B cell (primary cell): Measurements from ENCODE around the gene MED20. TPM values are rescaled to one million over a fixed set of nuclear protein-coding genes. Genes with fewer than 3 reads are reported as not detected.

ENCODE experiments used
- ATAC-seq: fragments of 200-7000 bp; cut with Tn5 transposase; one replicate; pipeline ENCODE4 v1.10.0; 2021; ENCODE audit warnings: low read depth, mild to moderate bottlenecking, moderate number of reproducible peaks, moderate library complexity
- CTCF ChIA-PET: fragments of 350-600 bp; sonication (Branson Sonifier 250); formaldehyde crosslinking; loops from one replicate; lab custom pipeline; 2021; ENCODE audit warnings: antibody characterized with exemption, inconsistent platforms; lab: Charles Lee
- POLR2A ChIA-PET: fragments of 350-600 bp; sonication (Branson Sonifier 250); formaldehyde crosslinking; loops from one replicate; lab custom pipeline; 2021; ENCODE audit warnings: antibody characterized with exemption; lab: Charles Lee
- DNase-seq: peaks from one replicate; pipeline ENCODE4 v3.0.0; 2013
- H2AFZ ChIP-seq: 2 replicates; pipeline ENCODE4 v1.6.1; 2012; ENCODE audit warnings: mild to moderate bottlenecking, low read depth, low read length; ENCODE audit not compliant: insufficient read depth, poor library complexity, severe bottlenecking
- H3K27ac ChIP-seq, 2 donors: 1 replicate in 1 of 2; 2 replicates in 1 of 2; pipeline ENCODE4 v1.5.1; 2012 to 2013; ENCODE audit warnings: low read length in 2 of 2, mild to moderate bottlenecking in 2 of 2, moderate library complexity in 1 of 2
- H3K27me3 ChIP-seq, 4 experiments: fragments of 200-600 bp in 1 of 4; sonication (generic) in 1 of 4; replicated peaks in 1 of 4; 1 replicate in 2 of 4; 2 replicates in 2 of 4; pipeline versions ENCODE4 v1.6.1 to v1.7.0; 2013 to 2016; ENCODE audit warnings: low read length in 3 of 4, mild to moderate bottlenecking in 2 of 4, mixed read lengths in 1 of 4, moderate library complexity in 1 of 4; ENCODE audit not compliant: insufficient read depth in 4 of 4, control insufficient read depth in 3 of 4; ENCODE audit errors: control extremely low read depth in 1 of 4
- H3K36me3 ChIP-seq, 2 experiments: replicated peaks in 1 of 2; 1 replicate in 1 of 2; 2 replicates in 1 of 2; pipeline versions ENCODE4 v1.6.1 to v1.7.1; 2013; ENCODE audit warnings: low read length in 1 of 2; ENCODE audit not compliant: insufficient read depth in 2 of 2, control insufficient read depth in 1 of 2; ENCODE audit errors: control extremely low read depth in 1 of 2, extremely low read depth in 1 of 2
- H3K4me1 ChIP-seq, 2 donors: fragments of 200-600 bp in 1 of 2; sonication (generic) in 1 of 2; 1 replicate in 1 of 2; 2 replicates in 1 of 2; pipeline versions ENCODE4 v1.5.1 to v1.6.1; 2013 to 2017; ENCODE audit warnings: low read length in 2 of 2; ENCODE audit not compliant: control insufficient read depth in 2 of 2, insufficient read depth in 2 of 2
- H3K4me2 ChIP-seq: replicated peaks from 2 replicates; pipeline ENCODE3; 2012; ENCODE audit warnings: mild to moderate bottlenecking, low read depth, low read length; ENCODE audit not compliant: poor library complexity, severe bottlenecking
- H3K4me3 ChIP-seq, 5 experiments: fragments of 200-600 bp in 1 of 5; sonication (generic) in 1 of 5; 1 replicate in 3 of 5; 2 replicates in 2 of 5; pipeline versions ENCODE4 v1.5.1 to v1.7.0; 2011 to 2016; ENCODE audit warnings: low read length in 4 of 5, mild to moderate bottlenecking in 4 of 5, low read depth in 2 of 5, control low read depth in 1 of 5, moderate library complexity in 1 of 5; ENCODE audit not compliant: insufficient read depth in 1 of 5; ENCODE audit errors: control extremely low read depth in 1 of 5, extremely low read depth in 1 of 5
- H3K79me2 ChIP-seq: fragments of 200-600 bp; sonication (generic); one replicate; pipeline ENCODE4 v1.6.0; 2016; ENCODE audit warnings: low read length; ENCODE audit not compliant: control insufficient read depth, insufficient read depth
- H3K9ac ChIP-seq: fragments of 200-600 bp; sonication (generic); 2 replicates; pipeline ENCODE4 v1.6.1; 2017; ENCODE audit warnings: mild to moderate bottlenecking, low read length, moderate library complexity
- H3K9me3 ChIP-seq, 3 donors: one replicate each; pipeline versions ENCODE4 v1.6.1 to v1.7.1; 2013; ENCODE audit warnings: low read length in 2 of 3; ENCODE audit not compliant: control insufficient read depth in 2 of 3, insufficient read depth in 1 of 3; ENCODE audit errors: control extremely low read depth in 1 of 3
- H4K20me1 ChIP-seq: 2 replicates; pipeline ENCODE4 v1.6.0; 2012; ENCODE audit warnings: mild to moderate bottlenecking, low read length; ENCODE audit not compliant: insufficient read depth, control insufficient read depth, poor library complexity, severe bottlenecking
- H3K27ac Mint-ChIP-seq: one replicate; pipeline ENCODE4 v1.8.0; 2021; ENCODE audit warnings: mixed read lengths
- H3K27me3 Mint-ChIP-seq: one replicate; pipeline ENCODE4 v1.8.0; 2021; ENCODE audit warnings: mixed read lengths
- H3K4me1 Mint-ChIP-seq: one replicate; pipeline ENCODE4 v1.8.0; 2021; ENCODE audit warnings: mixed read lengths
- H3K4me3 Mint-ChIP-seq: one replicate; pipeline ENCODE4 v1.8.0; 2021; ENCODE audit warnings: mixed read lengths
- H3K9me3 Mint-ChIP-seq: one replicate; pipeline ENCODE4 v1.8.0; 2022; ENCODE audit warnings: mixed read lengths; ENCODE audit not compliant: insufficient read depth
- CTCF ChIP-seq: fragments of 200-600 bp; IDR thresholded peaks from one replicate; pipeline ENCODE4 v1.8.0; 2022; ENCODE audit warnings: antibody characterized with exemption, mild to moderate bottlenecking
- EZH2 ChIP-seq: IDR thresholded peaks from 2 replicates; pipeline ENCODE4 v1.6.1; 2012; ENCODE audit warnings: borderline replicate concordance, low read depth, mild to moderate bottlenecking, moderate library complexity, low read length; ENCODE audit not compliant: insufficient read depth, poor library complexity, severe bottlenecking
- WGBS: methylation state at CpG from one replicate; pipeline ENCODE4 v1.1.5; 2013; ENCODE audit warnings: missing lambda C conversion rate; ENCODE audit not compliant: insufficient coverage; 5-methylcytosine and 5-hydroxymethylcytosine counted together
- intact Hi-C: fragments of 100-400 bp; cut with micrococcal nuclease; formaldehyde crosslinking; loops from one replicate; pipeline ENCODE4 v1.10.0; 2022
- polyA plus RNA-seq: library from polyadenylated mRNA; depleted of rRNA; stranded (reverse); fragments of >200 nt; gene quantifications from 2 replicates; pipeline ENCODE4 v1.2.3, GENCODE V29; 2012
- total RNA-seq, 2 donors: library from RNA; stranded (reverse); fragments of 120-200 nt in 1 of 2; gene quantifications; 1 replicate in 1 of 2; 2 replicates in 1 of 2; pipeline versions ENCODE4 v1.2.3 to v1.2.4, GENCODE V29; 2013 to 2022

MED20 gene
- total and polyA plus RNA-seq, 2 donors (not counting 1 experiment from before 2014, with no cell fraction given): 4.6 to 18.2 TPM

DNA sequence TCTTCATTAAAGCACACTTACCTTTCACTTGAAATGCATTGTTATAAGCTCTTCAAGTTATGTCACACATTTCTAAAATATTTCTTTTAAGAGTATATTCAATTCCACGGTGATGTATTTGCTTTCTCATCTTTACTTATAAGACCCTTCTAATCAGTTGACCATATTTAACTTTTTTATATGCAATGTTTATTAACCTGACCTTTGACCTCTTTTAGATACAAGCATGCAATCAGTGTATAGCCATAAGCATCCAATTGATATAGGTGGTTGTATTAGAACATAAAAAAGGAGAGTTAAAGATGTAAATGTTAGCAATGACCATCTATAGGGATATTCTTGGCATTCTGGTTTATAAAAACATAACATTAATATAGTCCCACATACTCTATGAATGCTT, 35.0 kb downstream of the MED20 start:
- no peaks in the 10 kb centered on the region for H3K4me1 Mint-ChIP-seq
- no peaks in the 10 kb centered on the region for H3K9me3 ChIP-seq
- no peaks in the 10 kb centered on the region for H3K4me1 ChIP-seq
- H4K20me1 ChIP-seq: no peaks in the 10 kb centered on the region
- no peak overlapping the region for H3K4me3 ChIP-seq
- intact Hi-C loops: no loop called here
- CTCF ChIA-PET: no interaction called here
- no peak for ATAC-seq
- no peaks in the 10 kb centered on the region for H3K27me3 Mint-ChIP-seq
- no peaks in the 10 kb centered on the region for H3K9me3 Mint-ChIP-seq
- H3K27me3 ChIP-seq: no peaks in the 10 kb centered on the region
- peaks cover 3% of the 10 kb centered on the region for H3K79me2 ChIP-seq
- WGBS: no CpG with 5 or more reads among the region's 1 CpG
- H3K27ac Mint-ChIP-seq: no peak overlapping the region
- no peak for DNase-seq
- H2AFZ ChIP-seq: no peak overlapping the region
- POLR2A ChIA-PET: no interaction called here
- no peaks in the 10 kb centered on the region for H3K36me3 ChIP-seq
- no peak overlapping the region for H3K27ac ChIP-seq
- H3K4me3 Mint-ChIP-seq: no peak overlapping the region
- TF ChIP-seq EZH2 (no peak), CTCF (no peak)
- no peak overlapping the region for H3K9ac ChIP-seq
- no peak overlapping the region for H3K4me2 ChIP-seq

- H3K27me3 ChIP-seq: no peaks in the 10 kb centered on the region
- CTCF ChIA-PET: no interaction called here
- H3K36me3 ChIP-seq: no peaks in the 10 kb centered on the region
- H2AFZ ChIP-seq: no peak overlapping the region
- no peaks in the 10 kb centered on the region for H4K20me1 ChIP-seq
- peaks cover 3% of the 10 kb centered on the region for H3K79me2 ChIP-seq
- 100% methylated on average over 1 of the region's 5 CpGs for WGBS
- no peak for ATAC-seq
- no peak overlapping the region for H3K4me2 ChIP-seq
- no peak overlapping the region for H3K27ac ChIP-seq
- H3K4me1 ChIP-seq: no peaks in the 10 kb centered on the region
- no peak overlapping the region for H3K4me3 Mint-ChIP-seq
- no peaks in the 10 kb centered on the region for H3K9me3 Mint-ChIP-seq
- no peak overlapping the region for H3K27ac Mint-ChIP-seq
- H3K4me3 ChIP-seq: no peak overlapping the region
- POLR2A ChIA-PET: no interaction called here
- no peaks in the 10 kb centered on the region for H3K4me1 Mint-ChIP-seq
- no peaks in the 10 kb centered on the region for H3K27me3 Mint-ChIP-seq
- no peaks in the 10 kb centered on the region for H3K9me3 ChIP-seq
- no peak for DNase-seq
- TF ChIP-seq EZH2 (no peak), CTCF (no peak)
- no peak overlapping the region for H3K9ac ChIP-seq
- intact Hi-C loops: no loop called here
These were observed 36.0 kb downstream of the MED20 start for GRCh38 chr6:41884957-41885356.
